ENCODE results near the gene TPP2. TPM values are rescaled to one million over a fixed set of nuclear protein-coding genes. Genes with fewer than 3 reads are reported as not detected.

Gene TPP2
- polyA plus RNA-seq, 1 donor from 2014 or later: 45.4 TPM

DNA sequence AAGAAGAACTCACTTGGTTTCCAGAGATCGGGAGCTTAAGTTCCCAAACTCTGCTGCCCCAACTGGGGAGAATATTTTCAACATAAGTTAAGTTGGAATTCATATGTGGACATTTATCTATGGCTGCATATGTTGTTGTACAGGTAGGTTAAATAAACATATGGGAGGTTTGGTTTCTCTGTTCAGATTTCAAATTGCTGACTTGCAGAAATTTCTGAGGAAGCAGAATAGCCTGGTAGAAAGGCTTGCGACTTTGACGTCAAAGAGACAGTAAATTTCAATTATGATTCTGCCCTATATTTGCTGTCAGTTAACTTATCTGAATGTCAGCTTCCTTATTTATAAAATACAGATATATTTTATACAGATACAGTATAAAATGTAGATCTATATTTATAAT, 40.0 kb upstream of the TPP2 start:
- no peak overlapping the region for H2AFZ ChIP-seq (ENCODE audit: low read depth, low read length)
- TF ChIP-seq, protein P1, sequence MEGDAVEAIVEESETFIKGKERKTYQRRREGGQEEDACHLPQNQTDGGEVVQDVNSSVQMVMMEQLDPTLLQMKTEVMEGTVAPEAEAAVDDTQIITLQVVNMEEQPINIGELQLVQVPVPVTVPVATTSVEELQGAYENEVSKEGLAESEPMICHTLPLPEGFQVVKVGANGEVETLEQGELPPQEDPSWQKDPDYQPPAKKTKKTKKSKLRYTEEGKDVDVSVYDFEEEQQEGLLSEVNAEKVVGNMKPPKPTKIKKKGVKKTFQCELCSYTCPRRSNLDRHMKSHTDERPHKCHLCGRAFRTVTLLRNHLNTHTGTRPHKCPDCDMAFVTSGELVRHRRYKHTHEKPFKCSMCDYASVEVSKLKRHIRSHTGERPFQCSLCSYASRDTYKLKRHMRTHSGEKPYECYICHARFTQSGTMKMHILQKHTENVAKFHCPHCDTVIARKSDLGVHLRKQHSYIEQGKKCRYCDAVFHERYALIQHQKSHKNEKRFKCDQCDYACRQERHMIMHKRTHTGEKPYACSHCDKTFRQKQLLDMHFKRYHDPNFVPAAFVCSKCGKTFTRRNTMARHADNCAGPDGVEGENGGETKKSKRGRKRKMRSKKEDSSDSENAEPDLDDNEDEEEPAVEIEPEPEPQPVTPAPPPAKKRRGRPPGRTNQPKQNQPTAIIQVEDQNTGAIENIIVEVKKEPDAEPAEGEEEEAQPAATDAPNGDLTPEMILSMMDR (IDR thresholded peaks at IDR 0.05; ENCODE audit: poor library complexity, severe bottlenecking): no peak
- no peaks in the 10 kb centered on the region for H4K20me1 ChIP-seq (ENCODE audit: insufficient read depth)
- H3K4me3 ChIP-seq (ENCODE audit: low read length): no peak overlapping the region
- H3K9me3 ChIP-seq (ENCODE audit: low read length): no peaks in the 10 kb centered on the region
- no peaks in the 10 kb centered on the region for H3K36me3 ChIP-seq (ENCODE audit: insufficient read depth, low read length)
- H3K27ac ChIP-seq (ENCODE audit: low read length): no peak overlapping the region
- H3K4me2 ChIP-seq (ENCODE audit: low read length): no peak overlapping the region
- H3K9ac ChIP-seq (ENCODE audit: low read length): no peak overlapping the region
- H3K9me2 ChIP-seq (ENCODE audit: insufficient read depth, low read length): no peaks in the 10 kb centered on the region
- no peaks in the 10 kb centered on the region for H3K79me2 ChIP-seq (replicated peaks; ENCODE audit: insufficient read depth, low read length)
- no peaks in the 10 kb centered on the region for H3K27me3 ChIP-seq (ENCODE audit: insufficient read depth, low read depth, low read length)
- H3F3A ChIP-seq (ENCODE audit: insufficient read depth, low read length, poor library complexity, severe bottlenecking): no peaks in the 10 kb centered on the region

DNA sequence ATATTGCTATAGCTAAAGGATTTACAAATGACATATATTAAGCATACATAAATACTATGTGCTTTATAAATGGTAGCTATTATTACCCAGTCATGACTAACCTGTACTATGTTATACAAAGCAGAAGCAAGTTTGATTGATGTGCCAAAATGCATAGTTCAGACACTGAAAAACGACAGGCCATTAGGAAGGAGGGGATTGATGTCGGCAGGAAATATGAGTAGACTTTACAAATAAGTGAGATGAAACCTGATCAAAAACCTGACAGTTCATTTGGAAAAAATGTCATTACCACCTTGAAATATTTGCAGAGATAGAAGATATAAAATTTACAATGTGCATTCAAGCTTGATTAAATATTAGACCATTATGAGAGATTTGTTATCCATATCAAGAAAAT, 38.8 kb upstream of the TPP2 start:
- no peaks in the 10 kb centered on the region for H3K9me2 ChIP-seq (ENCODE audit: insufficient read depth, low read length)
- H3K27ac ChIP-seq (ENCODE audit: low read length): peak overlapping the region; percentile 54
- no peak overlapping the region for H3K4me2 ChIP-seq (ENCODE audit: low read length)
- H3F3A ChIP-seq (ENCODE audit: insufficient read depth, low read length, poor library complexity, severe bottlenecking): no peaks in the 10 kb centered on the region
- no peak overlapping the region for H3K4me3 ChIP-seq (ENCODE audit: low read length)
- H2AFZ ChIP-seq (ENCODE audit: low read depth, low read length): no peak overlapping the region
- no peaks in the 10 kb centered on the region for H4K20me1 ChIP-seq (ENCODE audit: insufficient read depth)
- H3K9me3 ChIP-seq (ENCODE audit: low read length): no peaks in the 10 kb centered on the region
- H3K27me3 ChIP-seq (ENCODE audit: insufficient read depth, low read depth, low read length): no peaks in the 10 kb centered on the region
- TF ChIP-seq SMC3 (conservative IDR thresholded peaks at IDR 0.05; ENCODE audit: poor library complexity) (no peak), EP300 (conservative IDR thresholded peaks at IDR 0.05; ENCODE audit: poor library complexity, severe bottlenecking) (peak; percentile 83), EZH2 (IDR thresholded peaks at IDR 0.05; ENCODE audit: borderline replicate concordance, insufficient read depth, low read length, poor library complexity, severe bottlenecking) (no peak), POLR2AphosphoS5 (IDR thresholded peaks at IDR 0.05) (peak; percentile 70)
- TF ChIP-seq, protein P2, sequence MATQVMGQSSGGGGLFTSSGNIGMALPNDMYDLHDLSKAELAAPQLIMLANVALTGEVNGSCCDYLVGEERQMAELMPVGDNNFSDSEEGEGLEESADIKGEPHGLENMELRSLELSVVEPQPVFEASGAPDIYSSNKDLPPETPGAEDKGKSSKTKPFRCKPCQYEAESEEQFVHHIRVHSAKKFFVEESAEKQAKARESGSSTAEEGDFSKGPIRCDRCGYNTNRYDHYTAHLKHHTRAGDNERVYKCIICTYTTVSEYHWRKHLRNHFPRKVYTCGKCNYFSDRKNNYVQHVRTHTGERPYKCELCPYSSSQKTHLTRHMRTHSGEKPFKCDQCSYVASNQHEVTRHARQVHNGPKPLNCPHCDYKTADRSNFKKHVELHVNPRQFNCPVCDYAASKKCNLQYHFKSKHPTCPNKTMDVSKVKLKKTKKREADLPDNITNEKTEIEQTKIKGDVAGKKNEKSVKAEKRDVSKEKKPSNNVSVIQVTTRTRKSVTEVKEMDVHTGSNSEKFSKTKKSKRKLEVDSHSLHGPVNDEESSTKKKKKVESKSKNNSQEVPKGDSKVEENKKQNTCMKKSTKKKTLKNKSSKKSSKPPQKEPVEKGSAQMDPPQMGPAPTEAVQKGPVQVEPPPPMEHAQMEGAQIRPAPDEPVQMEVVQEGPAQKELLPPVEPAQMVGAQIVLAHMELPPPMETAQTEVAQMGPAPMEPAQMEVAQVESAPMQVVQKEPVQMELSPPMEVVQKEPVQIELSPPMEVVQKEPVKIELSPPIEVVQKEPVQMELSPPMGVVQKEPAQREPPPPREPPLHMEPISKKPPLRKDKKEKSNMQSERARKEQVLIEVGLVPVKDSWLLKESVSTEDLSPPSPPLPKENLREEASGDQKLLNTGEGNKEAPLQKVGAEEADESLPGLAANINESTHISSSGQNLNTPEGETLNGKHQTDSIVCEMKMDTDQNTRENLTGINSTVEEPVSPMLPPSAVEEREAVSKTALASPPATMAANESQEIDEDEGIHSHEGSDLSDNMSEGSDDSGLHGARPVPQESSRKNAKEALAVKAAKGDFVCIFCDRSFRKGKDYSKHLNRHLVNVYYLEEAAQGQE (IDR thresholded peaks at IDR 0.05; ENCODE audit: borderline replicate concordance): peak; percentile 86
- H3K9ac ChIP-seq (ENCODE audit: low read length): no peak overlapping the region
- no peaks in the 10 kb centered on the region for H3K79me2 ChIP-seq (replicated peaks; ENCODE audit: insufficient read depth, low read length)
- H3K36me3 ChIP-seq (ENCODE audit: insufficient read depth, low read length): no peaks in the 10 kb centered on the region

DNA sequence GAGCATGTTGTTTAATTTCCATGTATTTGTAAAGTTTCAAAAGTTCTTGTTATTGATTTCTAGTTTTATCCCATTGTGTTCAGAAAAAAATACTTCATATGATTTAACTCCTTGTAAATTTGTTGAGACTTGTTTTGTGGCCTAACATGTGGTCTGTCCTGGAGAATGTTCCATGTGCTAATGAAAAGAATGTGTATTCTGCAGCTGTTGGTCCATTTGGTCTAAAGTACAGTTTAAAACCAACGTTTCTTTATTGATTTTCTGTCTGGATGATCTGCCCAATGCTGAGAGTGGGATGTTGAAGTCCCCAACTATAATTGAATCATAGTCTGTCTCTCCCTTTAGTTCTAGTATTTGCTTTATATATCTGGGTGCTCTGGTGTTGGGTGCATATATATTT, 34.9 kb upstream of the TPP2 start:
- H2AFZ ChIP-seq (ENCODE audit: low read depth, low read length): no peak overlapping the region
- TF ChIP-seq RAD21 (conservative IDR thresholded peaks at IDR 0.05): no peak
- TF ChIP-seq EP300 (conservative IDR thresholded peaks at IDR 0.05; ENCODE audit: poor library complexity, severe bottlenecking): no peak
- TF ChIP-seq MXI1 (conservative IDR thresholded peaks at IDR 0.05; ENCODE audit: poor library complexity, severe bottlenecking): no peak
- no peak for TF ChIP-seq EZH2 (IDR thresholded peaks at IDR 0.05; ENCODE audit: borderline replicate concordance, insufficient read depth, low read length, poor library complexity, severe bottlenecking)
- no peak for TF ChIP-seq POLR2AphosphoS5 (IDR thresholded peaks at IDR 0.05)
- TF ChIP-seq, protein P1 (IDR thresholded peaks at IDR 0.05; ENCODE audit: poor library complexity, severe bottlenecking): no peak
- no peak for TF ChIP-seq TAF1 (IDR thresholded peaks at IDR 0.05; ENCODE audit: low read depth)
- no peak for TF ChIP-seq SMC3 (conservative IDR thresholded peaks at IDR 0.05; ENCODE audit: poor library complexity)
- TF ChIP-seq, protein P2 (IDR thresholded peaks at IDR 0.05; ENCODE audit: borderline replicate concordance): no peak

More for the DNA sequence above, 34.9 kb upstream of the TPP2 start:
- Histone ChIP-seq H3K9ac (ENCODE audit: low read length) (no peak overlapping the region), H3K79me2 (replicated peaks; ENCODE audit: insufficient read depth, low read length) (no peaks in the 10 kb centered on the region), H3F3A (ENCODE audit: insufficient read depth, low read length, poor library complexity, severe bottlenecking) (no peaks in the 10 kb centered on the region), H4K20me1 (ENCODE audit: insufficient read depth) (no peaks in the 10 kb centered on the region), H3K36me3 (ENCODE audit: insufficient read depth, low read length) (no peaks in the 10 kb centered on the region), H3K9me2 (ENCODE audit: insufficient read depth, low read length) (no peaks in the 10 kb centered on the region), H3K27ac (ENCODE audit: low read length) (no peak overlapping the region), H3K4me3 (ENCODE audit: low read length) (no peak overlapping the region), H3K4me2 (ENCODE audit: low read length) (no peak overlapping the region), H3K9me3 (ENCODE audit: low read length) (no peaks in the 10 kb centered on the region), H3K27me3 (ENCODE audit: insufficient read depth, low read depth, low read length) (no peaks in the 10 kb centered on the region)

Measured in neural cell (in vitro differentiated cells).